A549 (cell line): ENCODE results near the gene CTDP1. TPM values are rescaled to one million over a fixed set of nuclear protein-coding genes. Genes with fewer than 3 reads are reported as not detected.

Experiments used
- ATAC-seq, 2 experiments: fragments of 200-7000 bp in 1 of 2; fragments of >200 bp in 1 of 2; cut with Nextera tagmentation in 1 of 2; cut with Tn5 transposase in 1 of 2; 3 replicates each; pipeline versions ENCODE4 v1.8.0 to v1.9.1; 2018 to 2020; ENCODE audit warnings: mild to moderate bottlenecking in 1 of 2, moderate library complexity in 1 of 2
- CTCF ChIA-PET: fragments of 300-600 bp; sonication (Branson Sonifier 250); formaldehyde crosslinking; extraction: SDS; loops from one replicate; lab custom pipeline; 2021; ENCODE audit warnings: antibody characterized with exemption, inconsistent platforms; lab: Yijun Ruan, JAX
- POLR2A ChIA-PET: fragments of 350-600 bp; formaldehyde crosslinking; extraction: SDS; loops from one replicate; lab custom pipeline; 2021; ENCODE audit warnings: antibody characterized with exemption, inconsistent platforms; lab: Yijun Ruan, JAX
- DNase-seq, 2 experiments: peaks; one replicate each; pipeline versions ENCODE4 v3.0.0 to v3.0.0-alpha.2; 2011 to 2016; ENCODE audit warnings: low read depth in 1 of 2, low spot score in 1 of 2
- FAIRE-seq: peaks from 2 replicates; lab custom pipeline; 2011; peaks lifted over from hg19 to GRCh38; lab: Jason Lieb, UNC
- H3K27ac ChIP-seq, 2 experiments: fragments of >200 bp; sonication (Bioruptor Twin); formaldehyde crosslinking; 3 replicates each; pipeline ENCODE4 v1.5.1; 2016 to 2017
- H3K4me1 ChIP-seq: fragments of >200 bp; sonication (Bioruptor Twin); formaldehyde crosslinking; 3 replicates; pipeline ENCODE4 v1.6.1; 2016
- H3K4me2 ChIP-seq: fragments of >200 bp; sonication (Bioruptor Twin); formaldehyde crosslinking; 3 replicates; pipeline ENCODE4 v1.6.1; 2016
- H3K4me3 ChIP-seq: fragments of >200 bp; sonication (Bioruptor Twin); formaldehyde crosslinking; 3 replicates; pipeline ENCODE4 v1.5.1; 2016
- H3K9me3 ChIP-seq: fragments of >200 bp; sonication (Bioruptor Twin); formaldehyde crosslinking; 3 replicates; pipeline ENCODE4 v1.6.1; 2016
- CEBPB ChIP-seq, 2 experiments: fragments of >200 bp in 1 of 2; sonication (Bioruptor Twin) in 1 of 2; formaldehyde crosslinking in 1 of 2; IDR thresholded peaks; 2 replicates each; pipeline ENCODE4 v1.6.1; 2012 to 2016
- CHD2 ChIP-seq: fragments of 150-350 bp; IDR thresholded peaks from 2 replicates; pipeline ENCODE4 v1.6.1; 2014; ENCODE audit warnings: low read length; ENCODE audit not compliant: partially characterized antibody
- EHF ChIP-seq: fragments of 250-450 bp; sonication (Bioruptor Pico); IDR thresholded peaks from 2 replicates; pipeline ENCODE4 v1.5.0; 2020; ENCODE audit warnings: mild to moderate bottlenecking
- FOSL2 ChIP-seq, 2 experiments: fragments of 450-650 bp in 1 of 2; fragments of >200 bp in 1 of 2; sonication (Bioruptor Twin) in 1 of 2; formaldehyde crosslinking; IDR thresholded peaks; 2 replicates each; pipeline versions ENCODE4 v1.5.0 to v1.6.1; 2016 to 2020; ENCODE audit warnings: mild to moderate bottlenecking in 1 of 2, moderate library complexity in 1 of 2
- FOXS1 ChIP-seq: fragments of 250-450 bp; sonication (Bioruptor Pico); IDR thresholded peaks from 2 replicates; pipeline ENCODE4 v1.5.0; 2020; ENCODE audit warnings: mild to moderate bottlenecking, moderate library complexity
- HOXB5 ChIP-seq: fragments of 250-450 bp; sonication (Bioruptor Pico); IDR thresholded peaks from 2 replicates; pipeline ENCODE4 v1.5.0; 2020; ENCODE audit warnings: mild to moderate bottlenecking, moderate library complexity
- JUNB ChIP-seq: fragments of >200 bp; sonication (Bioruptor Twin); formaldehyde crosslinking; IDR thresholded peaks from 2 replicates; pipeline ENCODE4 v1.6.1; 2016
- KDM5A ChIP-seq: fragments of 200-600 bp; sonication (generic); IDR thresholded peaks from 2 replicates; pipeline ENCODE4 v1.6.1; 2016; ENCODE audit warnings: antibody characterized with exemption, mild to moderate bottlenecking
- MAFK ChIP-seq: fragments of 450-650 bp; IDR thresholded peaks from 2 replicates; pipeline ENCODE4 v1.6.1; 2014; ENCODE audit not compliant: partially characterized antibody
- MAZ ChIP-seq: fragments of 150-350 bp; IDR thresholded peaks from 2 replicates; pipeline ENCODE4 v1.6.1; 2014; ENCODE audit warnings: antibody characterized with exemption, low read depth, low read length, borderline replicate concordance
- MYC ChIP-seq: IDR thresholded peaks from 2 replicates; pipeline ENCODE4 v1.6.1; 2012; ENCODE audit warnings: mild to moderate bottlenecking, inconsistent platforms, low read length, improper control_type of control experiment, borderline replicate concordance
- NFE2L2 ChIP-seq: fragments of 150-350 bp; conservative IDR thresholded peaks from 2 replicates; pipeline ENCODE4 v1.6.1; 2014; ENCODE audit warnings: low read length
- NPAS2 ChIP-seq: fragments of 250-450 bp; sonication (Bioruptor Pico); IDR thresholded peaks from 2 replicates; pipeline ENCODE4 v1.8.0; 2022; ENCODE audit warnings: mild to moderate bottlenecking, moderate library complexity, borderline replicate concordance
- POLR2A ChIP-seq: IDR thresholded peaks from 2 replicates; pipeline ENCODE4 v1.6.1; 2012; ENCODE audit warnings: mild to moderate bottlenecking, low read length
- RARB ChIP-seq: fragments of 250-450 bp; sonication (Bioruptor Pico); IDR thresholded peaks from 2 replicates; pipeline ENCODE4 v1.8.0; 2021; ENCODE audit warnings: mild to moderate bottlenecking, moderate library complexity
- RFX5 ChIP-seq: fragments of 450-650 bp; IDR thresholded peaks from 2 replicates; pipeline ENCODE4 v1.7.1; 2014; ENCODE audit warnings: antibody characterized with exemption, mild to moderate bottlenecking, moderate library complexity
- SMC3 ChIP-seq: fragments of >200 bp; sonication (Bioruptor Twin); formaldehyde crosslinking; IDR thresholded peaks from 3 replicates; pipeline ENCODE4 v1.6.1; 2018; ENCODE audit warnings: inconsistent platforms
- SREBF2 ChIP-seq: fragments of 450-650 bp; IDR thresholded peaks from 2 replicates; pipeline ENCODE4 v1.6.1; 2014; ENCODE audit warnings: mild to moderate bottlenecking, moderate library complexity
- TFCP2L1 ChIP-seq: fragments of 250-450 bp; sonication (Bioruptor Pico); IDR thresholded peaks from 2 replicates; pipeline ENCODE4 v1.5.0; 2021; ENCODE audit warnings: mild to moderate bottlenecking
- TP53 ChIP-seq: fragments of 250-450 bp; sonication (Bioruptor Pico); IDR thresholded peaks from 2 replicates; pipeline ENCODE4 v1.5.0; 2021; ENCODE audit warnings: mild to moderate bottlenecking, moderate library complexity
- ZSCAN20 ChIP-seq: fragments of 250-450 bp; sonication (Bioruptor Pico); IDR thresholded peaks from 2 replicates; pipeline ENCODE4 v1.8.0; 2022; ENCODE audit warnings: mild to moderate bottlenecking, moderate library complexity
- WGBS: methylation state at CpG from one replicate; pipeline ENCODE4 v1.1.6; 2017; ENCODE audit errors: missing lambda C conversion rate; 5-methylcytosine and 5-hydroxymethylcytosine counted together
- polyA plus RNA-seq, 4 experiments: library from polyadenylated mRNA; depleted of rRNA in 3 of 4; stranded (reverse); fragments of >200 nt; fragmentation: RNase III in 1 of 4; extraction: RNeasy Plus Mini Kit Qiagen cat#74134 plus additional on column Dnase treatment in 1 of 4; gene quantifications; 2 replicates in 3 of 4; 3 replicates in 1 of 4; pipeline ENCODE4 v1.2.3, GENCODE V29; 2011 to 2017
- TF ChIP-seq, protein P1 (sequence below): fragments of 250-450 bp; sonication (Bioruptor Pico); IDR thresholded peaks from 2 replicates; pipeline ENCODE4 v1.5.0; 2020; ENCODE audit warnings: low read depth, mild to moderate bottlenecking, moderate library complexity
- TF ChIP-seq, protein P2 (sequence below): fragments of 250-450 bp; sonication (Bioruptor Pico); IDR thresholded peaks from 2 replicates; pipeline ENCODE4 v1.5.0; 2021; ENCODE audit warnings: mild to moderate bottlenecking, moderate library complexity, borderline replicate concordance
- TF ChIP-seq, protein P3 (sequence below): fragments of >200 bp; sonication (Bioruptor Twin); formaldehyde crosslinking; IDR thresholded peaks from 3 replicates; pipeline ENCODE4 v1.6.1; 2016
- TF ChIP-seq, protein P4 (sequence below): fragments of >200 bp; sonication (Bioruptor Twin); formaldehyde crosslinking; IDR thresholded peaks from 2 replicates; pipeline ENCODE4 v1.6.1; 2016

Gene CTDP1
- polyA plus RNA-seq, 2 of the 4 experiments (the other 2 are of a cell fraction) = 6.8 to 12.1 TPM

DNA sequence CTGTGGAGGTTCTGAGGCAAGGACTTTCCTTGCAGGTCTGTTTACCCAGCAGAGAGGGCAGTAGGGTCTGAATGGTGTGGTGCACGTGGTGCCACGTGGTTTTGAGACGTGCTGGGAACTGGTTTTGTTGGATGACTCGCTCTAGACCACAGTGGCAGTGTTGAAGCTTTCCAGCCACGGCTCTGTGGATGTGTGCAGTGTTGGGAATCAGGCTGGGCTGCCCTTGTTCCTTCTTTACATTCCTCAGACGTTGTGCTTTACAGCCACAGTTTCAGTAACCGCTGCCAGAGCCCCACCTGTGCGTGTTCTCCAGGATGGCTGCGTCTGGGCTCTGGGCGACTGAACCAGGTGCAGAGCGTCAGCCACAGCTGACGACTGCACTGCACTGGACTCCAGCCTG, 8.2 kb downstream of the CTDP1 start:
- no peak overlapping the region for H3K4me2 ChIP-seq
- no peak for FAIRE-seq
- TF ChIP-seq KDM5A = no peak
- no peak for TF ChIP-seq CHD2
- TF ChIP-seq ZSCAN20 (CRISPR knock-in tag) = no peak
- TF ChIP-seq, protein P1, sequence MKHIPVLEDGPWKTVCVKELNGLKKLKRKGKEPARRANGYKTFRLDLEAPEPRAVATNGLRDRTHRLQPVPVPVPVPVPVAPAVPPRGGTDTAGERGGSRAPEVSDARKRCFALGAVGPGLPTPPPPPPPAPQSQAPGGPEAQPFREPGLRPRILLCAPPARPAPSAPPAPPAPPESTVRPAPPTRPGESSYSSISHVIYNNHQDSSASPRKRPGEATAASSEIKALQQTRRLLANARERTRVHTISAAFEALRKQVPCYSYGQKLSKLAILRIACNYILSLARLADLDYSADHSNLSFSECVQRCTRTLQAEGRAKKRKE (CRISPR knock-in tag) = no peak
- no peak for TF ChIP-seq NPAS2 (CRISPR knock-in tag)
- ChIA-PET CTCF (no interaction called here), POLR2A (no interaction called here)
- ATAC-seq = no peak
- H3K4me3 ChIP-seq = no peak overlapping the region
- no peaks in the 10 kb centered on the region for H3K4me1 ChIP-seq
- WGBS = 96% methylated on average over 12 of the region's 12 CpGs
- H3K27ac ChIP-seq = no peak overlapping the region
- no peaks in the 10 kb centered on the region for H3K9me3 ChIP-seq
- no peak for DNase-seq

DNA sequence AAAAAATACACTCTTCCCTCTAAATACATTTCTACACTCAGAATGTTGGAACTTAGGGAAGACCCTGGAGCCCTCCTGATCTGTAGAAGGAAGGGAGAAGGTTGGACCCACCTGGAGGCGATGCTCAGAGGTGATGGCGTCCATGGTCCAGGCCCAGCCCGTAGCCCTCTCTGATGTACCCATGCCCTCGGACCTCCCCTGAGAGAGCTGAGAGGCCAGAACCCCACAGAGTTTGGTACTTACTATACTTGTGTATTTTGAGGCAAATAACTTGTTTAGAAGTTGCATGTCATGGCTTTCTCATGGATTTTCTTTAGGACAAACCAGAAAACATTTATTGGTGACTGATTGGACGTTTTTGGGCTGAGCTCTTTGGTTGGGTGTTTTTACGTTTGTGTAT, 10.5 kb downstream of the CTDP1 start:
- DNase-seq = no peak
- ChIA-PET CTCF (interaction anchor here (1.3 kb wide), 1 partner anchor 10 kb away, joined by 3 read pairs; no protein-coding TSS in a partner anchor), POLR2A (no interaction called here)
- Histone ChIP-seq H3K4me1 (no peaks in the 10 kb centered on the region), H3K4me2 (no peak overlapping the region), H3K9me3 (no peaks in the 10 kb centered on the region), H3K4me3 (no peak overlapping the region), H3K27ac (no peak overlapping the region)
- FAIRE-seq = no peak
- TF ChIP-seq, protein P2, sequence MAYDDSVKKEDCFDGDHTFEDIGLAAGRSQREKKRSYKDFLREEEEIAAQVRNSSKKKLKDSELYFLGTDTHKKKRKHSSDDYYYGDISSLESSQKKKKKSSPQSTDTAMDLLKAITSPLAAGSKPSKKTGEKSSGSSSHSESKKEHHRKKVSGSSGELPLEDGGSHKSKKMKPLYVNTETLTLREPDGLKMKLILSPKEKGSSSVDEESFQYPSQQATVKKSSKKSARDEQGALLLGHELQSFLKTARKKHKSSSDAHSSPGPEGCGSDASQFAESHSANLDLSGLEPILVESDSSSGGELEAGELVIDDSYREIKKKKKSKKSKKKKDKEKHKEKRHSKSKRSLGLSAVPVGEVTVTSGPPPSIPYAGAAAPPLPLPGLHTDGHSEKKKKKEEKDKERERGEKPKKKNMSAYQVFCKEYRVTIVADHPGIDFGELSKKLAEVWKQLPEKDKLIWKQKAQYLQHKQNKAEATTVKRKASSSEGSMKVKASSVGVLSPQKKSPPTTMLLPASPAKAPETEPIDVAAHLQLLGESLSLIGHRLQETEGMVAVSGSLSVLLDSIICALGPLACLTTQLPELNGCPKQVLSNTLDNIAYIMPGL (CRISPR knock-in tag) = no peak
- TF ChIP-seq TP53 (no peak), FOXS1 (CRISPR knock-in tag) (no peak), NPAS2 (CRISPR knock-in tag) (no peak), RARB (CRISPR knock-in tag) (no peak), MAFK (no peak), EHF (CRISPR knock-in tag) (no peak), MYC (no peak), MAZ (no peak), JUNB (no peak)
- TF ChIP-seq, protein P1 (CRISPR knock-in tag) = no peak
- ATAC-seq = no peak
- WGBS = 78% methylated on average over 6 of the region's 6 CpGs

DNA sequence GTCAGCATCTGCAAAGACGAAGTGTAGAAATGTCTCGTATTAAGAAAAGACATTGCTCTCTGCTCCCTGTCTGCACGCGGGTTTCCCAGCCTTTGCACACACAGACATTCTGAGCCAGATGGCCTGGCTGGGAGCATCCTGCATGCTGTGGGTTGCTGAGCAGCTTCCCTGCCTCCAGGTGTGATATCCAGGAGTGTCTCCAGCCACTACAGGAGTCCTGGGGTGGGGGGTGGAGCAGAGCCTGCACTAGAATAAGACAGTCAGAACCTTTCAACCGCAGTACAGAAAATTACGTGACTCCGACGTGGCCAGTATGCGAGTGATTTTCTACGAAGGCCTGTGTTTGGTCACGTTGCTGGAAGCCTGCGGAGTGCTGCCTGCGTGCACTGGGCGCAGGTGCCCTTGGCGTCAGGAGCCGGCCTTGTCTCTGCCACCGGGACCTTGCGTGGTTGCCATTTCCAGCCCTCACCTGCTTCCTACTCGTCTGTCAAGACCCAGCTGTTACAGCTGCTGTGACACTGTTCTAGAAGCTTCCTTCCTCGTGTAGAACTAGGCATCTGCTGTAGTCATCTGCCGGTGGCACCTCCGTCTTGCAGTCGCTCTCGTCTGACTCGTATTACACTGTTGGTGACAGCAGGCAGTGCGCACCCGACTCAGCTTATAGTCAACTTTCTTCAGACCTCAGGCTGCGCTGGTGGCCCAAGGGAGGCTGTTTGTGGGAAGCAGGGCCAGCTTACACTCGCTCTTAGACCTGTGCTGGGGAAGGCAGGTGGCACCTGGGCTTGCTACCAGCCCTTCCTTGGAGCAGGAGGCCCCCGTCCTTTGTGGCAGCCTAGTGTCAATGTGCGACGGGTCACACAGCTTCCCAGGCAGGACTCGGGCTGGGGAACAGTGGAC, 11.2 kb downstream of the CTDP1 start:
- CTCF ChIA-PET = no interaction called here
- DNase-seq (no peak), FAIRE-seq (no peak), ATAC-seq (no peak; a peak in 1 of 6 replicates)
- Histone ChIP-seq H3K4me2 (no peak overlapping the region), H3K9me3 (no peaks in the 10 kb centered on the region), H3K27ac (no peak overlapping the region), H3K4me3 (no peak overlapping the region), H3K4me1 (no peaks in the 10 kb centered on the region)
- 93% methylated on average over 23 of the region's 33 CpGs for WGBS
- TF ChIP-seq RARB (CRISPR knock-in tag) = no peak
- TF ChIP-seq NPAS2 (CRISPR knock-in tag) = no peak
- no peak for TF ChIP-seq FOSL2 (IDR thresholded peaks at IDR 0.05)
- no peak for TF ChIP-seq FOSL2 (CRISPR knock-in tag; IDR thresholded peaks at IDR 0.05)
- no peak for TF ChIP-seq RFX5
- no peak for TF ChIP-seq POLR2A
- TF ChIP-seq, protein P3, sequence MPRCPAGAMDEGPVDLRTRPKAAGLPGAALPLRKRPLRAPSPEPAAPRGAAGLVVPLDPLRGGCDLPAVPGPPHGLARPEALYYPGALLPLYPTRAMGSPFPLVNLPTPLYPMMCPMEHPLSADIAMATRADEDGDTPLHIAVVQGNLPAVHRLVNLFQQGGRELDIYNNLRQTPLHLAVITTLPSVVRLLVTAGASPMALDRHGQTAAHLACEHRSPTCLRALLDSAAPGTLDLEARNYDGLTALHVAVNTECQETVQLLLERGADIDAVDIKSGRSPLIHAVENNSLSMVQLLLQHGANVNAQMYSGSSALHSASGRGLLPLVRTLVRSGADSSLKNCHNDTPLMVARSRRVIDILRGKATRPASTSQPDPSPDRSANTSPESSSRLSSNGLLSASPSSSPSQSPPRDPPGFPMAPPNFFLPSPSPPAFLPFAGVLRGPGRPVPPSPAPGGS = no peak
- no peak for TF ChIP-seq NFE2L2
- TF ChIP-seq TFCP2L1 (CRISPR knock-in tag) = no peak
- TF ChIP-seq SREBF2 = no peak
- TF ChIP-seq CEBPB (IDR thresholded peaks at IDR 0.05) = no peak
- no peak for TF ChIP-seq MAZ
- TF ChIP-seq, protein P4, sequence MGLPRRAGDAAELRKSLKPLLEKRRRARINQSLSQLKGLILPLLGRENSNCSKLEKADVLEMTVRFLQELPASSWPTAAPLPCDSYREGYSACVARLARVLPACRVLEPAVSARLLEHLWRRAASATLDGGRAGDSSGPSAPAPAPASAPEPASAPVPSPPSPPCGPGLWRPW = no peak
- no peak for TF ChIP-seq HOXB5 (CRISPR knock-in tag)
- TF ChIP-seq, protein P2 (CRISPR knock-in tag) = no peak
- TF ChIP-seq SMC3 = no peak
- POLR2A ChIA-PET = no interaction called here
